PC-9 (cell line): ENCODE data around the gene RTP3.

Experiments used
- CTCF ChIP-seq: fragments of 200-600 bp; sonication (generic); conservative IDR thresholded peaks from 2 replicates; pipeline ENCODE4 v1.6.1; 2017; ENCODE audit warnings: mixed run types, antibody characterized with exemption, mild to moderate bottlenecking, moderate library complexity
- EZH2 ChIP-seq: fragments of 200-600 bp; sonication (generic); IDR thresholded peaks from 2 replicates; pipeline ENCODE4 v1.8.0; 2017; ENCODE audit warnings: antibody characterized with exemption, low read depth

GRCh38 chr3:46455231-46456115 lies 42.3 kb upstream of the RTP3 start:
- no peak for TF ChIP-seq CTCF
- no peak for TF ChIP-seq EZH2
